CD4-positive, alpha-beta T cell treated with Interleukin-15 for 4 hours (primary cell): ENCODE data around the gene ELAPOR1.
"Not testable (repeated sequence)": the region's sequence is repeated elsewhere in the genome, so short reads cannot be mapped to it uniquely, and the experiment has no call there.

ENCODE experiments used
- DNase-seq: peaks from one replicate; pipeline ENCODE4 v3.0.0-alpha.2; 2020; ENCODE audit warnings: low spot score

The ELAPOR1 gene

DNA sequence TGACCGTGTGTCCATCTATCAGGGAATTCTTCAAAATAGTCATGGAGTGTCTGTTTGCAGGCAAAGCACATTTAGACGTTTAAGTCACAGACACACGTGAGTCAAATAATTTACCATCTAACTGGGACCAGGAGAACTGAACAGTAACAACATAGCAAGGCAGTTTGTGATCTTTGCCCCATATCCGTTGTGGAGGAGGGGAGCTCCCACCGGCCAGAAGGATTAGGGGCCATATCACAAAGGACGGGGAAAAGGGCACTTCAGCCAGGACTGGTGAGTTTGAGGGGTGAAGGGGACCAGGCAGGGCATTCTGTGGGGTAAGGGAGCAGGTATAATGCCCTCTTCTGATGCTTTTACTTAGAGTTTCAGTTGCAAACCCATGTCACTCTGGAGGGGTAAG lies 22.9 kb downstream of the ELAPOR1 start:
- no peak for DNase-seq

DNA sequence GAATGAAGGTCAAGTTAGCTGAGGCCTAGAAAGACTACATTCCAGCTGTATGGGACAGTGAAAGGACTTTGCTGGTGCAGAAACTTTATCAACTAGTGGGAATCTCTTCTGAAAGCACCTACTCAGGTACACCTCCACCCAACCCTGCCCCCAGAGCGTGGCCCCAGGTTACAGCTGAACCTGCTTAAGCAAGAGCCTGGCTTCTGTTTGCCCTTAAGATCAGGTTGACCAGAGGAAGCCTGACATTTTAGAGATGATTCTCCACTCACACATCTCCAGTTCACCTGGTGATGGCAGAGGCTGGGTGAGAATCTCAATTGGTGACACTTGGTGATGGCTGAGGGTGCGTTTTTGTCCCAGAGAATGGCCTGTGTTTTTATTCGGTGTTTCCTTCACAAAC lies 24.0 kb downstream of the ELAPOR1 start:
- no peak for DNase-seq

DNA sequence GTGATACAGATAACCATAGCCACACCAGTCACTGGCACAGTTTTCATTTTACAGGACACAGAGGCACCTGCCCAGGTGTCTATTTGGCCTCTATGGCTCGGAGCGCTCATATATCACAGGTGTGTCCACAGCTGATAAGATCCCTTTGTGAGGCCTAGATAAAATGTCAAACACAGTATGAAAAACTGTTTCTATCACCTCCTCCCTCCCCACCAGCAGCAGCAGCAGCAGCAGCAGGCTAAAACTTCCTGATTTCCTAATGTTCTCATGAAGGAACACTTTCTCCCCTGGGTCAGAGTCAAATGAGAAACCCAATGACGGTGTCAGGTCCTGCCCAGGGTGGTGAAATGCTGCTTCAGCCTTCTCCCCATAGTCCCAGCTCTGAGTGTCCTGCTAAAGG lies 24.4 kb downstream of the ELAPOR1 start:
- no peak for DNase-seq

DNA sequence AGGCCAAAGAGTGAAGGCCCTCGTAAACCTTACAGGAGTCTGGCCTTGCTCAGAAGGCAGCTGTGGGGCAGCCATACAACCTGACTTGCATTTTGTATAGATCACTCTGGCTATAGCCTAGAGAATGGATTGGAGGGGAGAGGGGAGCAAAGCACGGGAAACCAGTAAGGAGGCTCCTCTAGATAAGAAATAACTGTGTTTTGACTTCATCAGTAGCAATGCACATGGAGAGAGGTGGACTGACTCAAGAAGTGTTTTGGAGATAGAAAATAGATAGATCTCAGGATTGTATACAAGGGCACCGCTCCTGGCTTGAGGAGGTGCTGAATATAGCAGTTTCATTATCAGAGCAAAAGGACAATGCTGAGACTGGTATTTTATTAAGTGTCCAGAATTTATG lies 26.5 kb downstream of the ELAPOR1 start:
- no peak for DNase-seq

DNA sequence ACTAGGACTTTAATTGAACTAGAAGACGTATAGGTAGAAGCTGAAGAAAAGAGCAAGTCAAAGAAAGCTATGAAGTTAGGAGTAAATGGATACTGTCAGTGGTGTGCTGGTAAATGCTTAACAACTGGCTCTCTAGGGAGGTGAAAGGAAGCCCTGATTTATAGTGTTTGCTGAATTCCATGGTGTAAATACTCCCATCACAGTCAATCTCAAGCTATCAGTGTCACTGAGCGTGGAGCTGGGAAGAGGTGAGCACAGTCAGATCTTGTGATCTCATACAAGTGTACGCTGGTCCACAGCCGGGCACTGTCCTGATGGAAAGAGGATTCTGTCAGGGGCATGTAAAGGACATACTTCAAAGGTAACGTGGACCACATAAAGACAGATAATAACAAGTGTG lies 28.3 kb downstream of the ELAPOR1 start:
- no peak for DNase-seq

DNA sequence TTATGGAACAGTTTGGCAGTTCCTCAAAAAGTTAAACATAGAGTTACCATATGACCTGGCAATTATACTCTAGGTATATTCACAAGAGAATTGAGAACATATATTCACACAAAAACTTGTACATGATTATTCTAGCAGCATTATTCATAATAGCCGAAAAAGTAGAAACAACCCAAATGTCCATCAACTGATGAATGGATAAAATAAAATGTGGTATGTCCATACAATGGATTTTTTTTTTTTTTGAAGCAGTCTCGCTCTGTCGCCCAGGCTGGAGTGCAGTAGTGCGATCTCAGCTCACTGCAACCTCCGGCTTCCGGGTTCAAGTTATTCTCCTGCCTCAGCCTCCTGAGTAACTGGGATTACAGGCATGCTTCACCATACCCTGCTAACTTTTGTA lies 28.8 kb downstream of the ELAPOR1 start:
- DNase-seq = not testable (repeated sequence)

DNA sequence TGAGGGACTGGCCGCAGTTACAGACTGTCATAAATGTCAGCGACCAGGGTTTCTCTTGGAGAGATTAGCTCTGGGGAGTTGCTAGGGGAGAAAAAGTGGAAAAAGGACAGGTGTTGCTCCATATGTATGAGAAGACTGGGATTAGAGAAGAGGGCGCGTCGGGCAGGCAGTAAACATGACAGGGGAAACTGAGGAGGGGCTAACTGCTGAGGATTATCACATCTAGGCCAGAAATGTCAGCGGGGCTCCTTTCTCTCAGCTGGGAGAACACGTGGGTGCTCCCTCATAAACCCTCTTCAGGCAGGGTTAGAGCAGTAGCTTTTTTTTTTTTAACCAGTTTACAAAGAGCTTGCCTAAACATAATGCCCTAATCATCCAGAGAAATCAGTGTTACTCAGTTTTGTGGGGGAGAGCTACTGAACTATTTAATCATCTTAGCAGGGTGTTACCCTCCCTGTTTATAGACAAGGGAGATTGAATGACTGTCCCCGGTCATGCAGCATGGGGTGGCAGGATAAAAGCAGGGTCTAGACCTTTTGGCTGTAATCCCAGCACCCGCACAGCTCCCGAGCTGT lies 35.2 kb downstream of the ELAPOR1 start:
- DNase-seq = no peak

DNA sequence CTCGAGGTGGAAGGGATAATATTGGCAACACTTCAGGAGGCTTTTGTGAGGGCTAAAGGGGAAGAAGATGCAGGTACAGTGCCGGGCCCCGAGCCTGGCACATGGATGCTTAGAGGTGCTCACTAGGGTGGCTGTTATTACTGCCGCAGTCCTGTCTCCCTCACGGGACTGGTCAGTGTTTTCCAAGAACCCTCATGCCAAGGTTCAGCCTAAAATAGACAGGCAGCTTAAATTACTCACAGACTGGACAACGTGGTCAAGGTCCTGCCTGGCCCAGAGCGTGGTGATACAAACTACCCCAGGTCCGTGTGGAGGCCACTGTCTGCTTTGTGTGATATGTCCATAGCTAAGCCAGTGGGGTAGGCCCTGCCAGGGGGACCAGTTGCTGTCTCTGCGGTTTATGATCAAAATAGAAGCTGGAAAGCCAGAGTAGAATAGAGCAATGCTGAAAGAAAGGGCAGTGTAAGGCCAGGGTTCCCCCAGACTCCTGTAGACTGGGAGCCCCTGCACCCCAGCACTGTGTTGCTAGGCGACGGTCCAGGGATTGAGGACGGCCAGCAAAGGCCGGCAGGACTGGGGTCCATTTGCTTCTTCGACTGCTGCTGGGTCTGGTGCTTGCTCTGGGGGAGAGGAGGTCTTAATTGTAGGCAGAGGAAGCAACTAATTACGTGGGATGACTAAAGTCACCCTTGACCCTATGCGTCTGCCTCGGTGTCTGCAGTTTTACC lies 36.1 kb downstream of the ELAPOR1 start:
- DNase-seq = no peak

DNA sequence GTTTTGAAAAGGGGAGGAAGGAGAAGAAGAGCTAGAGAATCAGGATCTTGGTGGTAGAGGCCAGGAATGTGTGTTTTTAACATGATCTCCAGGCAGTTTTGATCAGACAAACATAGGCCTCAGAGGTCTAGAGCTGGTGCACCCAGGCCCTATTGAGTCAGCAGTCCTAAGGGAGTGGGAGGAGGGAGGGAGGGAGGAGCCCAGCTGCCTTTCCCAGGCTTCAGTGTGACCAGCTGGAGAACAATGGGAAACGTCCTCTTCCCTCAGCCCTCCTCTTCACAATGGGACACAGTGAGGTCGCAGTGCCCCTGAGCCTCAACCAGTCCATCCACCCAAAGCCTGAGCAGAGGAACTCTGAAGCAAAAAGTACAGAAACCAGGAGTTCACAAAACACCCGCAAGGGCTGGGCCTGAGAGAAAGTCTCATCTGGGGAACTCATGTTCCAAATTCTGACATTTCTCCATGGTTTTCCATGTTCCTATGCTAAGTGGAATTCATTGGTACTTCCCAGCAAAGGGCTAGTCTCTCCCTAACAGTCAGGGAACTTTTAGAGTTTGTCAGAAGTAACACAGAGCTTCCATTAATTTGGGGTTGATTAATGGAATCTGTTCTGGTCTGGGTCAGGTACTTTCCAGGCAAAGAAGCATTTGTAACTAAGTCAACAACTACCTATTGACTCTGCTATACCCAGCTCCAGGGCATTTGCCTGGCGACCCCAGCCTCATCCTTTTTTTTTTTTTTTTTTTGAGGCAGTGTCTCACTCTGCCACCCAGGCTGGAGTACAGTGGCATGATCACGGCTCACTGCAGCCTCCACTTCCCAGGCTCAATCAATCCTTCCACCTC lies 37.5 kb downstream of the ELAPOR1 start:
- no peak for DNase-seq

DNA sequence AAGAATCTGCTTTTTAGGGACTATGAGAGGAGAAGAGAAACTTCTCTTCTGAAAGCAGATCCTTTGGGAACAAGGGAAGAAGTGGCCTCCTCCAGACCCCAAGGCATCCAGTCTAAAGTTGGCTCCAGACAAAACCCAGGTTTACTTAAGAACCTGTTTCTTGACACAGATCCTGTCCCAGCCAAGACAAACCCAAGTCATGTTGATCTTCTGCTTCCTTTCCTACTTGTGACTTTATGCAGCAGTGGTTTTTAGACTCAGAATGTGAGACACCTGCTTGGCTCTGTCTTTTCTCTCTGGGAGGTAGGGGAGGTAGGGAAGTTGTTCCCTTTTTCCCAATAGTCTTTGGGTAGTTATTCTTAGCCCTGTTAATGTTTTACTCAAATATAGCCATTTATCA lies 38.3 kb downstream of the ELAPOR1 start:
- DNase-seq = no peak

DNA sequence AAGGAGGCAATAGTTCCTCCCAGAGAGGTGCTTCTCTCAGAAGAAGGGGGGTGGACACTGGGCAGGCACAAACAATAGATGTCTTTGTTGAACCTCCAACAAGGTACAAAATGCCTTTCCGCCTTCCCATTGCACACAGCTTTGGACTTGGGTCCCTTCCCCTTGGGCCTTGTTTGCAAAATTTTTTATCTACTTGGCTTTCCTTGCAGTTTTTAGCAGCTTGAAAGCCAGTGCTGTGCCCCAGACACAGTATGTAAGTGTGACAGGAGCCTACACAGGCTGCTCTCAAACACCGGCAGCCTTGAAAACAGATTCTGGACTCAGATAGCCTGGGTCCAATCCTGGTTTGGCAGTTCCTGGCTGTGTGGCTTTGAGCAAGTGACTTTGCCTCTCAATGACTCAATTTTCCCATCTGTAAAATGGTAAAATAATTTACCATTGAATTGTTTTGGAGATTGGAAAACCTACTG lies 43.0 kb downstream of the ELAPOR1 start:
- DNase-seq = no peak

DNA sequence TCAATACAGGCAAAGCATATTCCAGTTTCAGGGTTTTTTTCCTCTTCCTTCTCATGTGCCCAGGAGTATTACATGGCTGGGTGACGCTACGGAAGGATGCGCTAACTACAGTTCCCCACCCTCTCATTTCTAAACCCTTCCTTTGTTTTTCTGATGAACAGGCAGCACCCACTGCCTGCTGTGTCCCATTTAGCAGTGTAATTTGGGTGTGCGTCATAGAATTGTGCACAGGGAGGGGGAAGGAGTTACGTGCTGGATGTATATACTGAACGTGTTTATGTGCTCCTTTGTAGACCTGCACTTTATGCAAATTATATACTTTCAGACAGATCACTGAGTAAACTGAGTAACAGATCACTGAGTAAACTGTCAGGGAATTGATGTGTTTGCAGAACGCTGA lies 44.5 kb downstream of the ELAPOR1 start:
- DNase-seq = no peak

DNA sequence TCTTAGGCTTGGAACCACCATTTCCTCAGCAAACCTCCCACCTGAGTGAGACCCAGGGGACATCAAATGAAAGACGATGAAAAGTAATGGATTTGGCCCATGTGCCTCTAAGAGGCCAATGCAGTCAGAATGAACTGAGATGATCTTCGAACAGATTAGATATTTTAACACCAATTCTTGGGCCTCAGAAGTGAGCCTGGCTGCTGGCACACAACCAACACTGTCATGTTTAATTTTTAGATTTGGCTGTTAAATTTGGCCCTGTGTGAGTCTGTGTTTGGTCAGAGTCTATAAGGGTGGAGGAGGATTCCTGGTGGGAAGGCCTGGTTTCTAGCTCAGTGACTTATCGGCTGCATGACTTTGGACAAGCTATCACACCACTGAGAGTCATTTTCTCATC lies 45.4 kb downstream of the ELAPOR1 start:
- no peak for DNase-seq

DNA sequence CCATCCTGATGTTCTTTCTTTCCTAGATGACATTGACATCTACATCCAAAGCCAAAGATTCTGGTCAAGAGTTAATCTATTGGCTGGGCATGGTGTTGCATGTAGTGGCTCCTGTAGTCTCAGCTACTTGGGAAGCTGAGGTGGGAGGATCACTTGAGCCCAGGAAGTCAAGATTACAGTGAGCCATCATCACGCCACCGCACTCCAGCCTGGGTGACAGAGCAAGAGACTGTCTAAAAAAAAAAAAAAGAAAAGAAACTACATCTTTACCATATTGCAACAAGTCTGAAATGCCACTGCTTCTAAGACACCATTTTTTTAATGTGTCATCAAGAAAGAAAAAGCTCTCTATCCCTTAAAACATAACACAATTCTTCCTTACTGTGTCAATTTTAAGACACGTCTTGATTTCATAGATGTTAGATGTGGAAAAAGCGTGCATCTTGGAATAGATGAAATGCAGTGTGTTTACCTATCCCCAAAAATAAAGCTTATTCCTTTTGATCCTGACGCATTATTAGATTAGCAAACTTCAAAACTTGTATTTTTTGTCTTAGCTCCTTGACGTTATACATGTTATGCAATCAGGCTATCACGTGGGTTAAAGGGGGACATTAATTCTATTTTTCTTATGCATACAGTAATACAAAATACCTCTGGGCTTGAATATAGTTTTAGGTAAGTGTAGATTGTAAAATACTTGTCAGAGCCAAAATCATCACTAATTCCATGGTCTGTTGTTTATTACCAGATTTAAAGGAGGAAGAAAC lies 46.3 kb downstream of the ELAPOR1 start:
- no peak for DNase-seq

DNA sequence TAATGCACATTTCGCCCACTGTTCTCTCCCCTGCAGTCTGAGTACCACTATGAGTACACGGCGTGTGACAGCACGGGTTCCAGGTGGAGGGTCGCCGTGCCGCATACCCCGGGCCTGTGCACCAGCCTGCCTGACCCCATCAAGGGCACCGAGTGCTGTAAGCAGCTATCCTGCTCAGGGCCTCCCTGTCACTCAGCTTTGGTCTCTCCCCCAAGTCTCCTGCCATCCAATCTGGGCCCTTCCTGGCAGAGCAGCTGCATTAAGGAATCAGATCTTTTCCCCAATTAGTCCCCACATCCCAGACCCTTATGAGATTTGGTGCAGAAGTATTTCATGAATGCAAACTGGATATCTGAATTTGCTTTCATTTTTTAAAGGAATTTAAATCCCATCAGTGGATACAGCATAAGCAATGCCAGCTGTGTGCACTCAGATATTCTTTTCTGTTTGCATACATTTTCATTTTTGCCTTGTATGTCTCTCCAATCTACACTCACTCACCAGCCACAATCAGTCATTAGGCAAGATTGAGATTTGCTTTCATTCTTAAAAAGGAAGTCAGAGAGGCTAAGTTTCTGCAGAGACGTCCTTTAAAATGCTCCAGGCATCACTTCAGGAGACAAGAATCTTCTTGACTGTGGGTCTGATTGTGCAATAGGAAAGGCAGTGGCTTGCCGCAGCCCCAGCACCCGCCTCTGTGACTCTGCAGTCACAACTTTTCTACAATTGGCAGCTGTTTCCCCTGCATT lies 48.1 kb downstream of the ELAPOR1 start:
- peak; percentile 20 for DNase-seq

DNA sequence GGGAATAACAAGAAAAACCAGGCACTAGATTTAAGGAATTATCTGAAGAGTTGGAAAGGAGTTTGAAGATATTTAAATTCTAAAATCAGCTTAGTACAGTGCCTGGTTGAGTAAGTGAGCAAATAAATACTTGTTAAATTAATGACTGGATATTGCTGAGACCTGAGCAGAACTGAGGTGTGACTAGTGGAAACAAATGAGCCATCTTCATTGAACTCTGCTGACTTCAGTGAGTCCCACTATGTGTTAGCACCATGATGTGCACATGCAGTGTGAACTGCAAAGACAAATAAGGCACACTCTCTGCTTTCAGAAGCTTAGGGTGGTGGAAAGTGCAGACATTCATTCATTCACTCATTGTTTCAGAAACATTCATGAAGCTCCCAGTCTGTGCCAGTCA lies 48.7 kb downstream of the ELAPOR1 start:
- DNase-seq = no peak

DNA sequence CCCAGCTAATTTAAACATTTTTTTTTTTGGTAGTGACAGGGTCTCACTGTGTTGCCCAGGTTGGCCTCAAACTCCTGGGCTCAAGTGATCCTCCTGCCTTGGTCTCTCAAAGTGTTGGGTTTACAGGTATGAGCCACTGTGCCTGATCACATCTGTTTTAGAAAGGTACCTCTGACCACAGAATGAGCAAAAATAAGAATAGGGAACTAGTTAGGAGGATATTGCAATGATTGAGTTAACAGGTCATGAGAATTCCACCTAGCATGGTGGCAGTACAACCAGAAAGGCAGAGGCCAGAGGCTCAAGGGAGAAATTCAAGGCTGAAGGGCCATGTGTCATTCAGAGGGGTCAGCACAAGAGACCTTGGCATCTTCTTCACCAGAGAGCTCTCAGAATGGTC lies 49.6 kb downstream of the ELAPOR1 start:
- no peak for DNase-seq
